Measurements from ENCODE around the gene SLC13A4.
A peak's percentile ranks its signal among the peaks of the same experiment; 100 is the strongest.
"Not testable (repeated sequence)": the region's sequence is repeated elsewhere in the genome, so short reads cannot be mapped to it uniquely, and the experiment has no call there.

Gene SLC13A4

GRCh38 chr7:135692055-135692454, 35.9 kb downstream of the SLC13A4 start:
- no peak for DNase-seq (ENCODE audit: low spot score)

- no peak for DNase-seq (ENCODE audit: low spot score)
These were observed 37.4 kb downstream of the SLC13A4 start for GRCh38 chr7:135690566-135690965.

- DNase-seq (ENCODE audit: low spot score) = no peak
These were observed 40.5 kb downstream of the SLC13A4 start for GRCh38 chr7:135687466-135687865.

DNA sequence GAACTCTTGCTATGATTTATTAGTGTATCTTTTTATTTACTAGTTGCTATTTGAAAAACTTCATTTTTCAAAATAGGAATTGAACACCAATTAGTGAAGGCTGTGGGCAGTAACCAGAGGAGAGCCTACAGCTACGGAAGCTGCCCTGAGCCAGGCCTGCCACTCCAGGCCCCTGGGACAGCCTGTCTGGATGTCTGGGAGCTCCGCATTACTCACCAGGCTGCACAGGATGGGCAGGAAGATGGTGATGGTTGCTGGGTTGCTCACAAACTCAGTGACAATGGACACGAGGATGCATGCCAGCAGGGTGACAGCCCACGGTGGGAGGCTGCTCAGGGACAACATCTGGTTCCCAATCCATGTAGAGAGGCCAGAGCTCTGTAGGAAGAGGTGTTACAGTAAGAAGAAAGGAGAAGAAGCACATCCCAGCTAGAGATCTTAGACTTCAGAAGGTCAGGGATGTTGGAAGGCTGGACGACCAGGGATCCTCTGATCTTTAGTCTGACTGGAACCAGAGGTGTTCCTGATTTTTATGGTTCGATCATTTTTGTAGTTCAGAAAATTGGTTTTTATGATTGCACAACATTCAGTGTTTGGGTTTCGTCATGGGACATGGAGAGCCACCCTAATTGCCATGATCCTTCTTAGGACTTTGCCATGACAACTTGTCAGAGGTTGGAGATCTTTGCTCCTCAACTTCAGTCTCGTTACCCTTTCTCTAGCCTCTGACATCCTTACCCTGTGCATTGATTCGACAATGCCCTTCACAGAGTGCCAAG, 42.5 kb downstream of the SLC13A4 start:
- no peak for DNase-seq (ENCODE audit: low spot score)

DNA sequence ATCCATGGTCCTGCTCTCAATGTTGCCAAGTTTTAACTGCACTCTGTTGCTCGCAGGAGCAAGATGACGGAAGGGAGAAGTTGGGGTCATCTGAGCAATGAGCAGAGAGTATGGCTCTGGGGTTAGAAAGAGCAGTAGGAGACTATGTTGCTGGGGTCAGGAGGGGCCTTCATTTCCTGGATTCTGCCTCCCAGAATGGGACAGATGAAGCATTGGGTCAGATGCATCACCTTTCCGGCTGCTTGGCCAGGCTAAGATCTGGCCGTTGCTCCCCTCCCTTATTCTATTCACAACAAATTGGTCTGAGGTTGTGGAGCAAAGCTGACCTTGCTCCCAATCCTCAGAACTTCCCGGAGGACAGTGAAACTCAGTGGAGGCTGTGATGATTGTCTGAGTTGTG, 43.3 kb downstream of the SLC13A4 start:
- DNase-seq (ENCODE audit: low spot score) = no peak

- DNase-seq (ENCODE audit: low spot score) = no peak
These were observed 43.9 kb downstream of the SLC13A4 start for GRCh38 chr7:135684136-135684535.

- DNase-seq (ENCODE audit: low spot score) = no peak
These were observed 44.4 kb downstream of the SLC13A4 start for GRCh38 chr7:135683609-135684008.

DNA sequence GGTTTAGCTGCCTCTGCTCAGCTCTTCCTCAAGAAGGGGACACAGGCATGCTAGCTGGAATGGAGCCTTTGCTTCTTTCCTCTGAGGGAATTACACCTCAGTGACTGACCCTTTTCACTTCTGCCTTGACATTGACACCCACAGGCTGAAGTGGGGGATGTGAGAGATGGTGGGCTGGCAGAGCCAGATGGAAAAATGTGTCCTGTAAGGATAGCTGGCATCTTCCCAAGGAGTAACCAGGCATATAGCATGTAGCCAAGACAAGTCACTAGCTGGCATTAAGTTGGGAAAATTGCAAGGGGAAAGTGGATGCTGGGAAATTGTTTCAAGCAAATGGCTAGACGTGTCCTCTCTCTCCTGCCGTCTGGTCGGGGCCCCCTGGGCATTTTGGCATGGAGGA, 45.8 kb downstream of the SLC13A4 start:
- DNase-seq (ENCODE audit: low spot score) = no peak

DNA sequence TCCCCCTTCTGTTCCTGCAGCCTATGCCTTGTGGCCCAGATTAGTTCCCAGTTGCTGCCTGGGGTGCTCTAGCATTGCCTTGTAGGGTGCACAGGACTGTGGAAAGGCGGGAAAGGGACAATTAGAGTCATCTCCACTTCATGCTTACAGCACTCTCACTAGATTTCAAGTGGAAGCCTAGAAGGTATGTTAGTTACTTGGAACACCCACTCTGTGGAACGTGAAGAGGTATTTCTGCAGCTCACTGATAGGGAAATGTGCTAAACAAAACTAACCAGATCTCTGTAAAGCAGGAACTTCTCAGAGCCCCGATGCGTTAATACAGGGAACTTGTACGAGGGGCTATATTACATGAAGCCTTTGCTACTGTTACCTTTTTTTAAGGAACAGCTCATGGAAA, 46.2 kb downstream of the SLC13A4 start:
- no peak for DNase-seq (ENCODE audit: low spot score)

- no peak for DNase-seq (ENCODE audit: low spot score)
These were observed 49.1 kb downstream of the SLC13A4 start for GRCh38 chr7:135678612-135679575.

DNA sequence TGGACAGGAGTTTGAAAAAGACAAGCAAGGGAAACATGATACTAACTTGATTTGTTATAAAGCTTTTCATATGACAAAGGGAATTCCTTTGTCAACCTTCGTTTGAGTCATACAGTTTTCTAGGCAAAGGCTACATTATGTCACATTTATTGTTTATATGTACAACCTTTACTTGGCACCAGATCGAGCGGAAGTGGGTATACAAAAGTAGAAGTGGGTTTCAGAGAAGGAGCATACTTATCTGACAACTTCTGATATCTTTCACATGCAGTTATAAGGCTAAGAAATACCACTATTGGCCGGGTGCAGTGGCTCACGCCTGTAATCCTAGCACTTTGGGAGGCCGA, 54.7 kb downstream of the SLC13A4 start:
- DNase-seq (ENCODE audit: low spot score) = no peak

GRCh38 chr7:135672560-135673359, 55.2 kb downstream of the SLC13A4 start:
- DNase-seq (ENCODE audit: low spot score) = peak; percentile 72

GRCh38 chr7:135670179-135670578, 57.8 kb downstream of the SLC13A4 start:
- no peak for DNase-seq (ENCODE audit: low spot score)

DNA sequence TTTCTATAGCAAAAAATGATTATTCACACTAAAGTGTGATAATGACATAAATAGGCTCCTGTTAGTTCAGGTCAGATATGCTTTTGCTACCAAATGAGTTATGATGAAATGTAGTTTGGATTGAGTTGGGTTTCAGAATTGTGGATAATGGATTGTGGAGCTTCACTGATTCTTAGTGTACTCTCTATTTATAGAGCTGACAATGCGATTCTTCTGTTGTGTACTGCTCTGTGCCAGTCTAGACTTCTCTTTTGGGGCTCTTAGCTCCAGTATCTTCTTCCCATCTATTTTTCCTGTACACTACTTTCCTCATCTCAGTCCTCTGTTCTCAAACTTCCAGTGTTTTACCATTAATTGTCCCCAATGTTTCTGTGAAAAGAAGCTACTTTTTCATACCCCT, 58.2 kb downstream of the SLC13A4 start:
- DNase-seq (ENCODE audit: low spot score) = no peak

DNA sequence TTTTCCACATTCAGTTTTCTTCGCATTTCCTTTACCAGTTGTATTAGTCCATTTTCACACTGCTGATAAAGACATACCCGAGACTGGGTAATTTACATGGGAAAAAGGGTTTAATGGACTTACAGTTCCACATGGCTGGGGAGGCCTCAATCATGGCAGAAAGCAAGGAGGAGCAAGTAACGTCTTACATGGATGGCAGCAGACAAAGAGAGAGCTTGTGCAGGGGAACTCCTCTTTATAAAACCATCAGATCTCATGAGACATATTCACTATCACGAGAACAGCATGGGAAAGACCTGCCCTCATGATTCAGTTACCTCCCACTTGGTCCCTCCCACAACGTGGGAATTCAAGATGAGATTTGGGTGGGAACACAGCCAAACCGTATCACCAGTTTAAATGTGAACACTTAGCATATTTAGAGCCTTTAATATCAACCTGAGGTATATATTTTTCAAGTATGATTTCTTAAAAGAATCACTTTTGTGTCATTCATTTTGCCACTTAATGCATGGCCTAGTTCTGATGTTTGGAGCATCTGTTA, 59.1 kb downstream of the SLC13A4 start:
- DNase-seq (ENCODE audit: low spot score) = not testable (repeated sequence)

DNA sequence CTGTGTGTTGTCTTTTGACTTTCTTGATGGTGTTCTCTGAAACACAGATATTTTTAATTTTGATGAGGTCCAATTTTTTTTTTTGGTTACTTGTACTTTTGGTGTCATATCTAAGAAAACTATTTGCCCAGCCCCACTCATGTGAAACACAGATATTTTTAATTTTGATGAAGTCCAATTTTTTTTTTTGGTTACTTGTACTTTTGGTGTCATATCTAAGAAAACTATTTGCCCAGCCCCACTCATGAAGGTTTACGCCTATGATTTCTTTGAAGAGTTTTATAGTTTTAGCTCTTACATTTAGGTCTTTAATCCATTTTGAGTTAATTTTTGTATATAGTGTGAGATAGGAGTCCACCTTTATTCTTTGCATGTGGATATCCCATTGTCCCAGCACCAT, 60.4 kb downstream of the SLC13A4 start:
- DNase-seq (ENCODE audit: low spot score) = not testable (repeated sequence)

DNA sequence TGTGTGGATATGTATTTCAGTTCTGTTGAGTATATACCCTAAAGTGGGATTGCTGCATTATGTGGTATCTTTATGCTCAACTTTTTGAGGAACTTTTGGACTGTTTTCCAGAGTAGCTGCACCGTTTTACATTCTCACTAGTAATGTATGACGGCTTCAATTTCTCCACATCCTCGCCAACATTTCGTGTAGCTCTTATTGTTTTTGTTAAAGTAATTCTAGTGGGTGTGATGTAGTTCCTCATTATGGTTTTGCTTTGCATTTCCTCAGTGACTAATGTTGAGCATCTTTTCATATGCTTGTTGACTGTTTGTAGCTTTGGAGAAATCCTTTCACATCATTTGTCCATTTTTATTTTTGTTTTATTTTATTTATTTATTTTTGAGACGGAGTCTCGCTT, 61.1 kb downstream of the SLC13A4 start:
- DNase-seq (ENCODE audit: low spot score) = no peak

DNA sequence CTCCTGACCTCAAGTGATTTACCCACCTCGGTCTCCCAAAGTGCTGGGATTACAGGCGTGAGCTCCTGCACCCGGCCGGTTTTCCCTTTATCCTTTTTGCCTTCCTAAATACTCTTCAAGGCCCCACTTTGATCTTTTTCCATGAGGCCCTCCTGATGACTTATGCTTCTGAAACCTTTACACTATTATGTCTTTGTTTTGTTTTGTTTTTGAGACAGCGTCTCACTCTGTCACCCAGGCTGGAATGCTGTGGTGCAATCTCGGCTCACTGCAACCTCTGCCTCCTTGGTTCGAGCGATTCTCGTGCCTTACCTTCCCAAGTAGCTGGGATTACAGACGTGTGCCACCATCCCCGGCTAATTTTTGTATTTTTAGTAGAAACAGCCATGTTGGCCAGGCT, 61.8 kb downstream of the SLC13A4 start:
- no peak for DNase-seq (ENCODE audit: low spot score)

DNA sequence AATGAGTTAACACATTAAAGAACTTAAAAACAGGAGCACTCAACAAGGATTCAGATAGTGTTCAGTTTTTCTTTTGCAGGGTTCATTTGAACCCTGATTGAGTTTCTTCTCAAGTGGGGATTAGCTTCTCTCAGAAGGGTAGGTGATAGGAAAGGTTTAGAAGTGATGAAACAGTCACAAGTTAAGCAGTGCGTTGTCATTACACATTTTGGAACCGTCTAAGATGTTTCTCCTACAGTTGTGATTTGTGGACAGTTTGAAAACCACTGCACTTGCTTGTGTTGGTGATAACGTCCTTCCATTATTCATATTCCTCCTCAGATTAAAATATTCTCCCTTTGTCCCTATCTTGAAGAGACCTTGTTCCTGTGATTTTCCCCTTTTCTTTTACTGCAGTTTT, 62.9 kb downstream of the SLC13A4 start:
- DNase-seq (ENCODE audit: low spot score) = no peak

DNA sequence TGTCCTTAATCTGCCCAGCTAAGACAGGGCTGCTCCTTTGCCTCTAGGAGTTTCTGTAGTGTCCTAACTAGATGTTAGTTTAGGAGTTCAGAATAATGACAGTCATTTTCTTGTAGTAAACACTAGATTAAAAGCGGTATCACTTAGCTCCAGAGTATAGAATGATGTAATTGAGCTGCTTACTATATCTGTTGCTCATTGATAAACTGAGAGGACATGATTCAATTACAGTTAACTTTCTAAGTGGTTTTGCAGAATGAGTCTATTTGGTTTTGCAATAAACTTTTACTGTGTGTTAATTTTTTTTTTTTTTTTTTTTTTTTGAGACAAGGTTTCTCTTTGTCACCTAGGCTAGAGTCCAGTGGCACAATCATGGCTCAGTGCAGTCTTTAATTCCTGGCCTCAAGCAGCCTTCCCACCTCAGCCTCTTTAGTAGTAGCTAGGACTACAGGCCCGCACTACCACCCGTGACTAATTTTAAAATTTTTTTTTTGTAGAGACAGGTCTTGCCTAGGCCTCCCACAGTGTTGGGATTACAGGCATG, 63.9 kb downstream of the SLC13A4 start:
- no peak for DNase-seq (ENCODE audit: low spot score)

DNA sequence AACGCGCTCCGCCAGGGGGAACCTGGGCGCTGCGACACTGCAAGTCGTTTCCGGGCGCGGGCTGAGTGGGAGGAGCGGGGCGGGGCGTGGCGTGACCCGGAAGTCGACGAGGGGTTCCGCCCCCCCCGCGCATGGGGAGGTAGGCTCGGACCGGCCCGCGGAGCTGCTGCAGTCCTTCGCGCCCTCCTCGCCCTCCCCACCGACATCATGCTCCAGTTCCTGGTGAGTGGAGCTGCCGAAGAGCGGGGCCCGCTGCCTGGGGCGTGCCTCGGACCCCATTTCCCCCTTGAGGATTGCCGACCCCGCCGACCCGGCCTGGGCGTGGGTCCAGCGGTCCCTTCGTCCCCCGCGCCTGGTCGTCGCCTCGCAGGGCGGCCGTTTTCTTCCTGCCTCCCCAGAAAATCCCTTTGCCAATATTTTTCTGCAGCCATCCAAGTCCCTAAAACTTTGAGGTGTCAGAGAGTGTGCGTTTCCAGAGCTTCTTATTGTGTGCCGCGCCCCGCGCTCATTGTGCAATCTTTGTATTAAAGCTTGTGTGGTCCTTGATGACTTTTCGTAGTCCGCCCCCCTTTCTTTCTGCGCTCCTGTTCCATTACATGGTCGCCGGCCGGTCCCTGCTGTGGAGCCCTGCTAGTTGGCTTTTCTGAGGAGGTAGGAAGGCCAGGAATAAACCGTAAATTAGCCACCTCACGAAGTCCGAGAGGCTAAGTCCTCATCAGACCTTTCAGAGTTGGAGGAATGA, 65.4 kb downstream of the SLC13A4 start, which contains the start of gene STMP1:
Gene STMP1 (plus strand): TSS at position 142 of the 742 bp plus-strand sequence.
- peak; percentile 96 for DNase-seq (ENCODE audit: low spot score)
